BE2C (cell line): ENCODE results near the gene FRMPD4.

ENCODE experiments used
- DNase-seq: peaks from one replicate; pipeline ENCODE4 v3.0.0-alpha.2; 2020
- H3K27me3 ChIP-seq: fragments of 250-450 bp; sonication (Bioruptor Pico); 2 replicates; pipeline ENCODE4 v1.5.1; 2020; ENCODE audit warnings: mild to moderate bottlenecking
- H3K36me3 ChIP-seq: fragments of 250-450 bp; sonication (Bioruptor Pico); 2 replicates; pipeline ENCODE4 v1.5.1; 2020; ENCODE audit warnings: mild to moderate bottlenecking
- H3K4me1 ChIP-seq: fragments of 250-450 bp; sonication (Bioruptor Pico); 2 replicates; pipeline ENCODE4 v1.5.1; 2020
- H3K4me3 ChIP-seq: 2 replicates; pipeline ENCODE4 v1.5.1; 2011; ENCODE audit warnings: low read depth, low read length
- H3K9me3 ChIP-seq: fragments of 250-450 bp; sonication (Bioruptor Pico); 2 replicates; pipeline ENCODE4 v1.5.1; 2020
- TF ChIP-seq, protein P1 (sequence below): IDR thresholded peaks from 2 replicates; pipeline ENCODE4 v1.5.1; 2012; ENCODE audit warnings: mild to moderate bottlenecking, low read depth, low read length

Gene FRMPD4

DNA sequence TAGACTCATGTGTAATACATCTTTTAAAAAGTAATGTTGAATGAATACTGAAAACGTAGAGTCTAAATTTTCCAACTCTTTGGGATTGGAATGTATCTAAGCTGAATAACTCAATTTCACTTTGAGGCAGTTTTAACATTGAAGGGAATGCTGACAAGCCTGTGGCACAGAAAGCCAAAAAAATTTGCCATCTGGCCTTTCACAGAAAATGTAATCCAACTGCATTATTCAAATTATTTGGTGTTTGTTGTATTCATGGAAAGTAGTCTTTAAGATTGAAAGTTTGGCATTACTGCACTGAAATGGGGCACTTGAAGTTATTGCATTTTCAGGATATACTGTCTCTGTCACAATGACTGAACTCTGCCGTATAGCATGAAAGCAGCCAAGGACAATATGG lies 186.9 kb downstream of the FRMPD4 start:
- no peak for DNase-seq
- Histone ChIP-seq H3K36me3 (no peaks in the 10 kb centered on the region), H3K27me3 (no peaks in the 10 kb centered on the region), H3K4me3 (no peak overlapping the region), H3K4me1 (no peaks in the 10 kb centered on the region), H3K9me3 (no peaks in the 10 kb centered on the region)
- TF ChIP-seq, protein P1, sequence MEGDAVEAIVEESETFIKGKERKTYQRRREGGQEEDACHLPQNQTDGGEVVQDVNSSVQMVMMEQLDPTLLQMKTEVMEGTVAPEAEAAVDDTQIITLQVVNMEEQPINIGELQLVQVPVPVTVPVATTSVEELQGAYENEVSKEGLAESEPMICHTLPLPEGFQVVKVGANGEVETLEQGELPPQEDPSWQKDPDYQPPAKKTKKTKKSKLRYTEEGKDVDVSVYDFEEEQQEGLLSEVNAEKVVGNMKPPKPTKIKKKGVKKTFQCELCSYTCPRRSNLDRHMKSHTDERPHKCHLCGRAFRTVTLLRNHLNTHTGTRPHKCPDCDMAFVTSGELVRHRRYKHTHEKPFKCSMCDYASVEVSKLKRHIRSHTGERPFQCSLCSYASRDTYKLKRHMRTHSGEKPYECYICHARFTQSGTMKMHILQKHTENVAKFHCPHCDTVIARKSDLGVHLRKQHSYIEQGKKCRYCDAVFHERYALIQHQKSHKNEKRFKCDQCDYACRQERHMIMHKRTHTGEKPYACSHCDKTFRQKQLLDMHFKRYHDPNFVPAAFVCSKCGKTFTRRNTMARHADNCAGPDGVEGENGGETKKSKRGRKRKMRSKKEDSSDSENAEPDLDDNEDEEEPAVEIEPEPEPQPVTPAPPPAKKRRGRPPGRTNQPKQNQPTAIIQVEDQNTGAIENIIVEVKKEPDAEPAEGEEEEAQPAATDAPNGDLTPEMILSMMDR = no peak

- H3K4me3 ChIP-seq = no peak overlapping the region
- DNase-seq = no peak
- H3K27me3 ChIP-seq = no peaks in the 10 kb centered on the region
- H3K36me3 ChIP-seq = no peaks in the 10 kb centered on the region
- H3K4me1 ChIP-seq = no peaks in the 10 kb centered on the region
- no peaks in the 10 kb centered on the region for H3K9me3 ChIP-seq
- TF ChIP-seq, protein P1 = no peak
Measured at GRCh38 chrX:12327836-12328235, 189.6 kb downstream of the FRMPD4 start.

GRCh38 chrX:12329476-12329875 lies 191.2 kb downstream of the FRMPD4 start:
- TF ChIP-seq, protein P1 = no peak
- Histone ChIP-seq H3K9me3 (no peaks in the 10 kb centered on the region), H3K4me1 (no peaks in the 10 kb centered on the region), H3K36me3 (no peaks in the 10 kb centered on the region), H3K4me3 (no peak overlapping the region), H3K27me3 (no peaks in the 10 kb centered on the region)
- DNase-seq = no peak

DNA sequence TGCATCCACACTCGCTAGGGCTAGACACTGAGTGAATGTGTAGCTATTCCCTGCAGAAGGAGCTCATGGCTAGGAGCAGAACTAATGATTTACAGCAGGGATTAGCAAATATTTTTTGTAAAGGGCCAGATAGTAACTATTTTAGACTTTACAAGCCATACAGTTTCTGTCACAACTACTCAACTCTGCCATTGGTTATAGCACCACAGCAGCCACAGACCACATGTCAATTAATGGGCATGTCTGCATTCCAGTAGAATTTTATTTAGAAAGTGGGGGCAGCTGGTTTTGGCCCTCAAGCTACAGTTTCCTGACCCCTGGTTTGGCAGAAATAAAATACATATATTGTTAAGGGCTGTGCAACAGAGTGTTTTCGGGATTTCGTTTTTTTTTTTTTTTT lies 192.6 kb downstream of the FRMPD4 start:
- H3K9me3 ChIP-seq = no peaks in the 10 kb centered on the region
- H3K4me1 ChIP-seq = no peaks in the 10 kb centered on the region
- H3K36me3 ChIP-seq = no peaks in the 10 kb centered on the region
- no peak for DNase-seq
- TF ChIP-seq, protein P1 = no peak
- no peak overlapping the region for H3K4me3 ChIP-seq
- H3K27me3 ChIP-seq = no peaks in the 10 kb centered on the region

- TF ChIP-seq, protein P1 = no peak
- Histone ChIP-seq H3K27me3 (no peaks in the 10 kb centered on the region), H3K4me1 (no peaks in the 10 kb centered on the region), H3K9me3 (no peaks in the 10 kb centered on the region), H3K4me3 (no peak overlapping the region), H3K36me3 (no peaks in the 10 kb centered on the region)
- DNase-seq = no peak
Measured at GRCh38 chrX:12332786-12333347, 194.6 kb downstream of the FRMPD4 start.

GRCh38 chrX:12339921-12340320 lies 201.6 kb downstream of the FRMPD4 start:
- TF ChIP-seq, protein P1 = no peak
- H3K9me3 ChIP-seq = no peaks in the 10 kb centered on the region

More at GRCh38 chrX:12339921-12340320, 201.6 kb downstream of the FRMPD4 start:
- no peaks in the 10 kb centered on the region for H3K4me1 ChIP-seq
- no peaks in the 10 kb centered on the region for H3K36me3 ChIP-seq
- no peak for DNase-seq
- no peaks in the 10 kb centered on the region for H3K27me3 ChIP-seq
- no peak overlapping the region for H3K4me3 ChIP-seq
